GM18909 (cell line): ENCODE data around the gene SSX7.
"Not testable (repeated sequence)": the region's sequence is repeated elsewhere in the genome, so short reads cannot be mapped to it uniquely, and the experiment has no call there.

Experiments
- ATAC-seq: cut with Tn5 transposase; IDR thresholded peaks from one replicate; pipeline ENCODE4 v1.9.1; 2021; ENCODE audit warnings: mild to moderate bottlenecking; ENCODE audit not compliant: unreplicated experiment, poor library complexity

The SSX7 gene, protein sequence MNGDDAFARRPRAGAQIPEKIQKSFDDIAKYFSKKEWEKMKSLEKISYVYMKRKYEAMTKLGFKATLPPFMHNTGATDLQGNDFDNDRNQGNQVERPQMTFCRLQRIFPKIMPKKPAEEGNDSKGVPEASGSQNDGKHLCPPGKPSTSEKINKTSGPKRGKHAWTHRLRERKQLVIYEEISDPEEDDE

DNA sequence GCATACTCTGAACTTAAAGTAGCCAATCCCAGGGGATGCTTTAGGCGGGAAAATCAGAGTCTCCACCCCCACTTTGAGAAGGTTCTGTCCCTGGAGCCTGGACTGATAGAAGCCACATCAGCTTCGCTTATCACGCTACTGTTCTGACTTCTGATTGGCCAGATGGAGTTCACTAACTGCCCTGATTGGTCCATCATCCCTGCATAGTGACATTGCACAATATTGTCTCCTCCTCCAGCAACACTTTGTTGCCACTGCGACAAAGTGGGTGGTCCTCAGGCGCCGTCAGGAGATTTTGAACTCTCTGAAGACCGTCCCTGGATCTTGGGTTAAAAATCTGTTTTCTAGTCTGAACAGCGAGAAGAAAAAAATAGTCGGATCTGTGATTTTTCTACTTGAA, at the start of gene SSX7:
TSS of gene SSX7 (minus strand) at position 101 of the 400 bp plus-strand sequence. CDS start 1,428 bp downstream, outside the sequence.
- not testable (repeated sequence) for ATAC-seq

DNA sequence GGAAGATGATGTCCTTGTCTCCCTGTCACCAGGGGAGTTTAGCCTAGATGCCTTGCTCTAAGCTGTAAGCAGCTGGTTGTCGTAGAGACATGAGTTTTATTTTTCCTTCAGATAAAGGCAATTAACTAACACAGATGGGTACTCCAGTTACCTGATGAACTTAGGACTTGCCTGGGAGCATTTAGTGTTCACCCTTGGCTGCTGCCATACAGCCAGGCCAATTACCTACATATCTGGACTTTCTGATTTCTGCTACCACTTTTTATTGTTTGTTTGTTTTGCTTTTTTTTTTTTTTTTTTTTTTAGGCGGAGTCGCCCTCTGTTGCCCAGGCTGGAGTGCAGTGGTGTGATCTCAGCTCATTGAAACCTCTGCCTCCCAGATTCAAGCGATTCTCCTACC, 37.3 kb upstream of the SSX7 start:
- not testable (repeated sequence) for ATAC-seq

DNA sequence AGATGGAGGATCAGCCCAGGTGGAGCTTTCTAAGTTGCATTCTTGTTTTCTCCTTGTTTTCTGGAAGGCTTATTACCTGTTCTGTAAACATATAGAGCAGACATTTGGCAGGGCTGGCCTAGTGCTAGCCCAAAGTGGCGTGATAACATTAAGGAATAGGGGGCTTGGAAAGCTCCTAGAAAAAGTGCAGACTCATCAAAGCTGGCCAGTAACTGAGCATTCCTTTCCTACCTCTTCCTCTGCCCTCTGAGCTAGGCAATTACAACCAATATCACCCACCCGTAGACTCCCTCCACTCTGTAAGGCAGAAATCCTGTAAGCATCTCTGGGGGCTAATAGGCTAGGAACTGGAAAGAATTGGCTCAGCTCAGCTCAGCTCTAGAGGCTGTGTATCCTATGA, 7.5 kb upstream of the SSX7 start:
- ATAC-seq, result not testable (repeated sequence)

DNA sequence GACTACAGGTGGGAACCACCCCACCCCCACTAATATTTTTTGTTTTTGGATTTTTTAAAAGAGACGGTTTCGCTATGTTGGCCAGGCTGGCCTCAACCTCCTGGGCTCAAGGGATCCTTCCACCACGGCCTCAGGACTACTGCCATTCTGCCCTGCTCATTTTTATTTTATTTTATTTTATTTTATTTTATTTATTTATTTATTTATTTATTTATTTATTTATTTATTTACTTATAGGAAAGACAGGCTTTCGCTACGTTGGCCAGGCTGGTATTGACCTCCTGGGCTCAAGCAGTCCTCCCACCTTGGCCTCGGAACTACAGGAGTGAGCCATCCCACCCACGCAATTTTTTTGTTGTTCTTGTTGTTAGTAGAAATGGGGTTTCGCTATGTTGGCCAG, 775 bp upstream of the SSX7 start:
- ATAC-seq, result not testable (repeated sequence)

DNA sequence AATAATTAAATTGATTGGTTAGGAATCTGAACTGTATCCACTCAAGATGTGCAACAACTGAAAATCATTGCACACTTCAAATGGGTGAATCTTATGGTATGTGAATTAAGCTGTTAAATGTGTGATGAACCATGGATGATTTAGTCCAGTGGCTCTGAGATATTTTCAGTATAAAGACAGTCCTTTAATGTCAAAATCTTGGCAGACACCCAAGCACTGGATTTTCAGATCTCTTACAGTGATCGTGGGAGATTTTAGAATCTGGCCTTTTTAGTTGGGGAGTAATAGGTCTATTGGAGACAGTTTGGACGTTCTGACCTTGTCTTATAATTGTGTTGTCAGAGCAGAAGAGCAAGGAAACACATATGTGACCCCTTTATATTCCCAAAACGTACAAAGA, 4.0 kb downstream of the SSX7 start:
- not testable (repeated sequence) for ATAC-seq

DNA sequence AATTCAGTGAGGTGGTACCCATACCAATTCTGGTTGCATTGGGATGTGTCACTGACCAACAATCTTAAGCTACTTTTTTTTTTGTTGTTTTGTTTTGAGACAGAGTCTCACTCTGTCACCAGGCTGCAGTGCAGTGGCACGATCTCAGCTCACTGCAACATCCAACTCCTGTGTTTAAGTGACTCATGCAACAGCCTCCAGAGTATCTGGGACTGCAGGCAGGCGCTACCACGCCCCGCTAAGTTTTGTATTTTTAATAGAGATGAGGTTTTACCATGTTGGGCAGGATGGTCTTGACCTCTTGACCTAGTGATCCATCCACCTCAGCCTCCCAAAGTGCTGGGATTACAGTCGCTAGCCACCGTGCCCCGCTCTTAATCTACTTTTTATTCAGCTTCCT, 5.7 kb downstream of the SSX7 start:
- ATAC-seq, result not testable (repeated sequence)

DNA sequence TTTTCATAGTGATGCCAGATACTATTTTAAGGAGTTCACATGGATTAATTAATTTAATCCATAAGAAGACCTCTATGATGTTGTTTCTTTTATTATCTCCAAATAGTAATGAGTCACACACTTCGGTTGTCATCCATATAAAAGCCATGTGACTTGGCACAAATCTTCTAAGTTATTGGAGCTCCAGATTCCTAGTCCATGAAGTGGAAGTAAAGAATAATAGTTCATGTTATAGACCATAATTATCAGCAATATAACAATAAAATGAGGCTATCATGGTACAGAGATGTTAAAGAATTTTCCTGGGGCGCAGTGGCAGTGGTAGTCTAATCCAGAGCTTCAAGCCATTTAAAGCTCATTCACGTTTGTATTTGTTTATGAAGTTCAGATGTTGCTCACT, 26.2 kb downstream of the SSX7 start:
- not testable (repeated sequence) for ATAC-seq

DNA sequence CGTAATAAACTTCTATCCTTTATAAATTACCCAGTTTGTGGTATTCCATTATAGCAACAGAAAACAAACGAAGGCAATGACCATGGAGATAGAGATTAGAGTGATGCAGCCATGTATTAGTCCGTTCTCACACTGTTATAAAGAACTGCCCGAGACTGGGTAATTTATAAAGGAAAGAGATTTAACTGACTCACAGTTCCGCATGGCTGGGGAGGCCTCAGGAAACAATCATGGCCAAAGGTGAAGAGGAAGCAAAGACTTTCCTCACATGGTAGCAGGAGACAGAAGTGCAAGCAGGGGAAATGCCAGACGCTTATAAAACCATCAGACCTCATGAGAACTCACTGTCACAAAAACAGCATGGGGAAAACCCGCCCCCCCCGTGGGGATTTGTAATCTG, 34.0 kb downstream of the SSX7 start:
- not testable (repeated sequence) for ATAC-seq

DNA sequence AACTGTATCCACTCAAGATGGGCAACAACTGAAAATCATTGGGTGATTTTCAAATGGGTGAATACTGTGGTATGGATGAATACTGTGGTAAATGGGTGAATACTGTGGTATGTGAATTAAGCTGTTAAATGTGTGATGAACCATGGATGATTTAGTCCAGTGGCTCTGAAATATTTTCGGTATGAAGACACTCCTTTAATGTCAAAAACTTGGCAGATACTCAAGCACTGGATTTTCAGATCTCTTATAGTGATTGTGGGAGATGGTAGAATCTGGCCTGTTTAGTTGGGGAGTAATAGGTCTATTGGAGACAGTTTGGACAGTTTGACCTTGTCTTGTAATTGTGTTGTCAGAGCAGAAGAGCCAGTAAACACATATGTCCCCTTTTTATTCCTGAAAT, 45.7 kb downstream of the SSX7 start:
- ATAC-seq, result no peak

DNA sequence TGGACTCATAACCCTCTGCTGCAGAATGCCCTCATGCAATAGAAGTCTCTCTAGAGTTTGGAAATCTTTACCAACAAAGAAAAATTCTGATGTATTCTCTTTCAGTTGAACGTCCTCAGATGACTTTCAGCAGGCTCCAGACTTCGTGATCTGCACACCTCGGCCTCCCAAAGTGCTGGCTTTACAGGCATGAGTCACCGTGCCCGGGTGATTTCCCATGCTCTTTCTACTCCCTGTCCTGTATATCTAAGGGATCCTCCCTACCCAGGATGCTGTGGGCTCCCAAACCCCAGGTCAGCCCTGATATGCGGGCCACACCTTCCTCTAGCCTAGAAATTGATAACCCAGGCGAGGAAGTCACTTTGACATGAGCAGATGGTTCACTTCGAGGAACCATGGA, 51.5 kb downstream of the SSX7 start:
- ATAC-seq, result not testable (repeated sequence)

DNA sequence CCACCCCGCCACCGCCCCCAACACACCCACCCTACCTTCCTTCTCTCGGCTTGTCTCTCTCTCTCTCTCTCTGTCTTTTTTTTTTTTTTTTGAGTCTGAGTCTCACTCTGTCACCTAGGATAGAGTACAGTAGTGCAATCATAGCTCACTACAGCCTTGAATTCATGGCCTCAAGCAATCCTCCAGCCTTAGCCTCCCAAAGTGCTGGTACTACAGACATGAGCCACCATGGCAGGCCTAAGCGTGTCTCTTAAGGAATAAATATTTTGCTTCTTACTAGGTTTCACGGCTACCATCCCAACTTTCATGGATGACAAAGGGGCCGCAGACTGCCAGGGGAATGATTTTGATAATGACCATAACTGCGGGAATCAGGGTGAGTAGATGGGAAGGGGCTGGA, 55.8 kb downstream of the SSX7 start:
- ATAC-seq, result no peak

DNA sequence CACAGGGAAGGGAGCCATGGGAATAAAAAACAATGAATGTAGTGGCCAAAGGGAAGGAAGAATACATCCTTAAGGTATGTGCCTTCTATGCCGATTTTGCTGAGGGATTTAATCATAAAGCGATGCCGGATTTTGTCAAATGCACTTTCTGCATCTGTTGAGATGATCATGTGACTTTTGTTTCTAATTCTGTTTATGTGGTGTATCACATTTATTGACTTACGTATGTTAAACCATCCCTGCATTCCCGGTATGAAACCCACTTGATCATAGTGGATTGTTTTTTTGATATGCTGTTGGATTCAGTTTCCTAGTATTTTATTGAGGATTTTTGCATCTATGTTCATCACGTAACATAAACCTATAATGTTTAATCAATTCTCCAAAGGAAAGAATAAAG, 60.0 kb downstream of the SSX7 start:
- ATAC-seq, result no peak
